Mesenchymal stem cell (in vitro differentiated cells and primary cell): ENCODE data around the gene GBGT1.
A peak's percentile ranks its signal among the peaks of the same experiment; 100 is the strongest.

Source experiments
- DNase-seq: peaks from one replicate; pipeline ENCODE4 v3.0.0-alpha.2; 2013
- H2AFZ ChIP-seq: one replicate; pipeline ENCODE4 v1.6.1; 2013; ENCODE audit warnings: low read depth, mild to moderate bottlenecking, control low read depth, inconsistent platforms, low read length, moderate library complexity
- H2AK5ac ChIP-seq: 2 replicates; pipeline ENCODE4 v1.6.1; 2013; ENCODE audit warnings: low read length, moderate library complexity, mild to moderate bottlenecking, inconsistent platforms; ENCODE audit not compliant: severe bottlenecking
- H2BK120ac ChIP-seq: one replicate; pipeline ENCODE4 v1.6.1; 2013; ENCODE audit warnings: low read depth, mild to moderate bottlenecking, inconsistent platforms, low read length, moderate library complexity
- H2BK12ac ChIP-seq, 2 experiments: one replicate each; pipeline ENCODE4 v1.6.1; 2013; ENCODE audit warnings: inconsistent platforms in 2 of 2, low read length in 2 of 2, mild to moderate bottlenecking in 2 of 2, moderate library complexity in 2 of 2, control low read depth in 1 of 2
- H2BK15ac ChIP-seq: one replicate; pipeline ENCODE4 v1.6.1; 2013; ENCODE audit warnings: mild to moderate bottlenecking, low read depth, inconsistent platforms; ENCODE audit not compliant: poor library complexity, severe bottlenecking
- H2BK5ac ChIP-seq: 2 replicates; pipeline ENCODE4 v1.6.1; 2013; ENCODE audit warnings: low read depth, mild to moderate bottlenecking, low read length, control low read depth, inconsistent platforms; ENCODE audit not compliant: poor library complexity, severe bottlenecking
- H3K14ac ChIP-seq, 2 experiments: one replicate each; pipeline ENCODE4 v1.6.1; 2013; ENCODE audit warnings: inconsistent platforms in 2 of 2, low read length in 2 of 2, control low read depth in 1 of 2, mild to moderate bottlenecking in 1 of 2, moderate library complexity in 1 of 2
- H3K18ac ChIP-seq, 2 experiments: one replicate each; pipeline ENCODE4 v1.6.1; 2013; ENCODE audit warnings: inconsistent platforms in 2 of 2, low read length in 2 of 2, control low read depth in 1 of 2, low read depth in 1 of 2, mild to moderate bottlenecking in 1 of 2
- H3K23ac ChIP-seq, 2 experiments: one replicate each; pipeline ENCODE4 v1.6.1; 2013; ENCODE audit warnings: inconsistent platforms in 2 of 2, low read length in 2 of 2, mild to moderate bottlenecking in 2 of 2, moderate library complexity in 2 of 2, control low read depth in 1 of 2
- H3K27ac ChIP-seq: 2 replicates; pipeline ENCODE4 v1.5.1; 2013; ENCODE audit warnings: mild to moderate bottlenecking, moderate library complexity, low read length, control low read depth, inconsistent platforms; ENCODE audit not compliant: poor library complexity, severe bottlenecking
- H3K27me3 ChIP-seq, 2 experiments: 2 replicates each; pipeline versions ENCODE4 v1.6.1 to v1.7.0; 2013; ENCODE audit warnings: low read length in 2 of 2, mild to moderate bottlenecking in 2 of 2, moderate library complexity in 2 of 2, control low read depth in 1 of 2, inconsistent platforms in 1 of 2; ENCODE audit not compliant: control insufficient read depth in 1 of 2, insufficient read depth in 1 of 2
- H3K36me3 ChIP-seq, 2 experiments: 2 replicates each; pipeline versions ENCODE4 v1.6.1 to v1.7.0; 2013; ENCODE audit warnings: low read length in 2 of 2, control low read depth in 1 of 2, inconsistent platforms in 1 of 2, low read depth in 1 of 2, mild to moderate bottlenecking in 1 of 2; ENCODE audit not compliant: insufficient read depth in 2 of 2, control insufficient read depth in 1 of 2
- H3K4ac ChIP-seq, 2 experiments: one replicate each; pipeline ENCODE4 v1.6.1; 2013; ENCODE audit warnings: inconsistent platforms in 2 of 2, low read length in 2 of 2, mild to moderate bottlenecking in 2 of 2, moderate library complexity in 2 of 2, control low read depth in 1 of 2, low read depth in 1 of 2
- H3K4me1 ChIP-seq: 2 replicates; pipeline ENCODE4 v1.6.1; 2013; ENCODE audit warnings: low read depth, low read length, control low read depth; ENCODE audit not compliant: control insufficient read depth, insufficient read depth
- H3K4me2 ChIP-seq: 2 replicates; pipeline ENCODE4 v1.6.1; 2013; ENCODE audit warnings: low read length, mild to moderate bottlenecking, inconsistent platforms; ENCODE audit not compliant: poor library complexity, severe bottlenecking
- H3K4me3 ChIP-seq, 2 experiments: 2 replicates each; pipeline versions ENCODE4 v1.5.1 to v1.7.0; 2013; ENCODE audit warnings: low read length in 2 of 2, mild to moderate bottlenecking in 2 of 2, control low read depth in 1 of 2, low read depth in 1 of 2; ENCODE audit not compliant: insufficient read depth in 1 of 2
- H3K79me1 ChIP-seq: replicated peaks from 2 replicates; pipeline ENCODE4 v1.6.1; 2013; ENCODE audit warnings: mild to moderate bottlenecking, control low read depth, low read length, inconsistent platforms; ENCODE audit not compliant: poor library complexity, severe bottlenecking
- H3K9ac ChIP-seq: 2 replicates; pipeline ENCODE4 v1.7.0; 2013; ENCODE audit warnings: mild to moderate bottlenecking, low read length, moderate library complexity
- H3K9me3 ChIP-seq: 2 replicates; pipeline ENCODE4 v1.7.0; 2013; ENCODE audit warnings: mild to moderate bottlenecking, low read length; ENCODE audit not compliant: control insufficient read depth
- H4K8ac ChIP-seq: one replicate; pipeline ENCODE4 v1.6.1; 2013; ENCODE audit warnings: inconsistent platforms, mild to moderate bottlenecking, low read length, moderate library complexity
- H4K91ac ChIP-seq: one replicate; pipeline ENCODE4 v1.6.1; 2013; ENCODE audit warnings: mild to moderate bottlenecking, low read length, inconsistent platforms
- WGBS: methylation state at CpG from one replicate; pipeline ENCODE4 v1.1.7; 2013; ENCODE audit warnings: mixed read lengths; 5-methylcytosine and 5-hydroxymethylcytosine counted together

The GBGT1 gene

DNA sequence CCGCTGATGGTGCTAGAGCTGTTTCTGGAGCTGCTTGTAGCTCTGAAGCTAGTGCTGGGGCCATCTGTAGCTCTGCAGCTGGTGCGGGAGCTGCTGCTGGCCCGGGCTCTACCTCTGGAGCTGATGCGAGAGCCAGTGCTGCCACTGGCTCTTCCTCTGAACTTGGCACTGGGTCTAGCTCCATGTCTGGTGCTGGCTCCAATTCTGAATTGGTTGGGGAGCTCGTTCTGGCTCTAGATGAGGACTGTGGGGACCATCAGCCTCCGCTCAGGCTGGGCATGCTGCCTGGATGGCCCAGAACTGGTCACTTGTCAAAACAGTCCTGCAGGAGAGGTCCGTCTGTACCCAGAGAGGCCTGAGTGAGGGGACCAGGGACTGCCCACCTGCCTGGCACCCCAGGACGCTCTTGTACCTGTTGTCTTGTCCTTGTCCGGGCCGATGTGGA, 23.9 kb upstream of the GBGT1 start:
- Histone ChIP-seq H3K23ac (no peak overlapping the region), H2AK5ac (no peak overlapping the region), H3K9me3 (no peaks in the 10 kb centered on the region), H3K4me2 (no peak overlapping the region), H3K4me3 (no peak overlapping the region), H3K27me3 (peaks cover 44 to 54% of the 10 kb centered on the region in 2 experiments), H4K91ac (no peak overlapping the region), H4K8ac (no peak overlapping the region), H3K36me3 (no peaks in the 10 kb centered on the region), H2AFZ (no peak overlapping the region), H2BK5ac (no peak overlapping the region), H2BK15ac (no peak overlapping the region), H3K4me1 (peaks cover 7% of the 10 kb centered on the region), H2BK12ac (no peak overlapping the region), H3K79me1 (no peaks in the 10 kb centered on the region), H2BK120ac (no peak overlapping the region), H3K18ac (no peak overlapping the region), H3K4ac (no peak overlapping the region), H3K9ac (no peak overlapping the region), H3K14ac (no peak overlapping the region), H3K27ac (no peak overlapping the region)
- DNase-seq: no peak
- 82% methylated on average over 10 of the region's 10 CpGs for WGBS

DNA sequence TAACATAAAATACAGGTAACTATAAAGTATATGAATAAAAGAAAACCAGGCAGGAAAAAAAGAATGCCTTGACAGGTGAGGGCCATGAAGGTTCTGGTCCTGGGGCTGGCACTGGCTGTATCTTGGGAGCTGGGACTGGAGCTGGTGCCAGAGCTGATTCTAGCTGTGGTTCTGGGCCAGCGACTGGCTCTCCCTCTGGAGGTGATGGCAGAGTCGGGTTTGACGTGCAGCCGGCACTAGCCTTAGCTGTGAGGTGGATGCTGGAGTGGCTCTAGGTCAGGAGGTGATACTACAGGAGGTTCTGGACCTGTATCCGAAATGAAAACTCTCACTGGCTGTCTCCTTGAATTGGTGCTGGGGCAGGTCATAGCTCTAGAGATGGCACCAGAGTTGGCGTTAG, 23.0 kb upstream of the GBGT1 start:
- Histone ChIP-seq H3K14ac (no peak overlapping the region), H3K9me3 (no peaks in the 10 kb centered on the region), H3K79me1 (no peaks in the 10 kb centered on the region), H3K4me3 (no peak overlapping the region), H2AK5ac (no peak overlapping the region), H2BK12ac (no peak overlapping the region), H3K4me1 (peaks cover 4% of the 10 kb centered on the region), H4K8ac (no peak overlapping the region), H4K91ac (no peak overlapping the region), H3K27ac (no peak overlapping the region), H3K18ac (no peak overlapping the region), H2BK15ac (no peak overlapping the region), H2BK5ac (no peak overlapping the region), H3K9ac (no peak overlapping the region), H3K23ac (no peak overlapping the region), H3K27me3 (peaks cover 46 to 54% of the 10 kb centered on the region in 2 experiments), H2BK120ac (no peak overlapping the region), H3K4ac (no peak overlapping the region), H3K4me2 (no peak overlapping the region), H2AFZ (no peak overlapping the region), H3K36me3 (no peaks in the 10 kb centered on the region)
- 85% methylated on average over 6 of the region's 6 CpGs for WGBS
- no peak for DNase-seq

DNA sequence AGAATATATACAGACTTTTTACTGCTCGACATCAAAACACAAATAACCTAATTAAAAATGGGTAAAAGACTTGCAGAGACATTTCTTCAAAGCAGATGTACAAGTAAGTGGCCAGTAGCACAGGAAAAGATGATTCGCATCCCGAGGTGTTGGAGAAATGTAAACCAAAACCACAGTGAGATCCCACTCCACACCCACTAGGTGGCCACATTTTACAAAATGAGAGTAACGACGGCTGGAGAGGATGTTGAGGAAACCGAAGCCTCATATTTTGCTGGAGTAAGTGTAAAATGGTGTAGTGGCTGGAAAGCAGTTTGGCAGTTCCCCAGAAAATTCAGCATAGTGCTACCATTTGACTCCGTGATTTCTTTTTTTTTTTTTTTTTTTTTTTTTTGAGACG, 21.3 kb upstream of the GBGT1 start:
- Histone ChIP-seq H3K23ac (no peak overlapping the region), H3K36me3 (no peaks in the 10 kb centered on the region), H2BK120ac (no peak overlapping the region), H3K14ac (no peak overlapping the region), H2BK12ac (no peak overlapping the region), H3K4me3 (no peak overlapping the region), H3K4ac (no peak overlapping the region), H3K27ac (no peak overlapping the region), H3K4me2 (no peak overlapping the region), H2AFZ (no peak overlapping the region), H3K9me3 (no peaks in the 10 kb centered on the region), H4K8ac (no peak overlapping the region), H2BK15ac (no peak overlapping the region), H3K79me1 (no peaks in the 10 kb centered on the region), H3K9ac (peak overlapping the region; percentile 0), H3K18ac (no peak overlapping the region), H2AK5ac (no peak overlapping the region), H3K27me3 (peaks cover 46 to 52% of the 10 kb centered on the region in 2 experiments), H3K4me1 (peaks cover 4% of the 10 kb centered on the region), H4K91ac (no peak overlapping the region), H2BK5ac (no peak overlapping the region)
- 10% methylated on average over 2 of the region's 8 CpGs for WGBS
- DNase-seq: peak; percentile 82

DNA sequence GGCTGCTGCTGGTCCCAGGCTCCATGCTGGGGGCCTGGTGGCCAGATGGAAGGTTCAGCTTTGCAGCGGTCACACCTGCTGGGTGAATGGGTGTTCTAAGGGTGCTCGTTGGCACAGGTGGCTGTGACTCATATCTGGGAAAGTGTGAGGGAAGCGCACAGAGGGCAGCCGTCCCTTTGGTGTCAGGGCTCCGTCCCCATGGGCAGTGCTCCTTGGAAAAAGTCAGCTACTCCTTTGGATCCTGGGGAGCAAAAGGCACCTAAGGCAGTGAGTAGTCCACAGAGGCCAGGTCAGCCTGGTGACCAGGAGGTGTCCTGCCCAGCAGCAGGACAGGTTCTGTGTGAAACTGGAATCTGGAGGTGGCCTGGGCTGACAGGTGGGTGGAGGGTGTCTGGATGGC, 18.4 kb upstream of the GBGT1 start:
- no peak for DNase-seq
- no peak overlapping the region for H3K4me2 ChIP-seq
- no peaks in the 10 kb centered on the region for H3K9me3 ChIP-seq
- H3K18ac ChIP-seq: no peak overlapping the region
- H3K4ac ChIP-seq: no peak overlapping the region
- no peak overlapping the region for H3K14ac ChIP-seq
- H3K9ac ChIP-seq: no peak overlapping the region
- peaks cover 36 to 49% of the 10 kb centered on the region in 2 experiments for H3K27me3 ChIP-seq
- H3K79me1 ChIP-seq: no peaks in the 10 kb centered on the region
- no peak overlapping the region for H2BK120ac ChIP-seq
- H2AK5ac ChIP-seq: no peak overlapping the region
- no peak overlapping the region for H2BK5ac ChIP-seq
- H4K8ac ChIP-seq: no peak overlapping the region
- no peaks in the 10 kb centered on the region for H3K36me3 ChIP-seq
- WGBS: 82% methylated on average over 5 of the region's 5 CpGs
- no peak overlapping the region for H4K91ac ChIP-seq
- H2BK12ac ChIP-seq: no peak overlapping the region
- no peak overlapping the region for H3K27ac ChIP-seq
- H2BK15ac ChIP-seq: no peak overlapping the region
- no peak overlapping the region for H3K4me3 ChIP-seq
- H3K4me1 ChIP-seq: peaks cover 1% of the 10 kb centered on the region
- H3K23ac ChIP-seq: no peak overlapping the region
- H2AFZ ChIP-seq: peak overlapping the region; percentile 19
